Epithelial cell of prostate (primary cell): Measurements from ENCODE around the gene LRIG3.
"Not testable (repeated sequence)": the region's sequence is repeated elsewhere in the genome, so short reads cannot be mapped to it uniquely, and the experiment has no call there.

ENCODE experiments used
- DNase-seq: peaks from one replicate; pipeline ENCODE4 v3.0.0-alpha.2; 2011; ENCODE audit warnings: low read depth, low spot score
- H3K27ac ChIP-seq: fragments of 450-650 bp; 2 replicates; pipeline ENCODE4 v1.5.1; 2017; ENCODE audit warnings: mild to moderate bottlenecking

LRIG3 gene

DNA sequence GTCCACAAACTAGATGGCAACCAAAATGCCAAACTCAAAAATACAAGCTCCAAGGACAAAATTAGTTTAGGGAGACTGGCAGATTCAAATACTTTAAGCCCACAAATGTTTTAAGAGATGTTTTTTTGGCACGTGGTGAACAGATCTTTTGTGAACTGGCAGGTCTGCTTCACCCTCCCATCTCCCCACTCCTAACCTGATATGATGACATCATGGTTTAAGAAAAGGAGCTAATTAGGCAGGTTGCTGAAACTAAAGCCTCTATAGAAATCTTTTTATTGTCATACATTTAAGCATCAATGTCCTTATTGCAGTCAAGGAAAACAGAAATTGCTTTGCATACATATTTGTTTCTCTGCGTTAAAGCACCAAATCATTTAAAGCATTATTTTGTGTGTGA lies 5.8 kb downstream of the LRIG3 start:
- H3K27ac ChIP-seq, result no peak overlapping the region
- DNase-seq, result no peak

DNA sequence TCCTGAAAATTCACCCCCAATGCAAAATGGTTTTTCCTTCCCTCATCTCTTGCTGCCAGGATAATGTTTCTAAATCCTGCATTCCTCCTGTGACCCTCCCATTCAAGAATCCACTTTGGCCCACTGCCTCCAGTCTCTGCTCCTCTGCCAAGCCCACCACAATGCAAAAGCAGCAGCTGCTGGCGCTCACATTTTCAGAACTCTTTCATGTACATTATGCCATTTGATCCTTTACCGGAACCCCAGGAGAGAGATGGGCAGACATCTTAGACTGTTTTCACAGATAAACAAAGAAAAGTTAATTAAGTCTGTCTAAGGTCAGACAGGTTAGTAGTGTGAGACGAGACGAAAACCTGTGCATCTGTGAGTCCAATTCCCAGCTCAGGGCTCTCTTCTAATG lies 12.9 kb downstream of the LRIG3 start:
- no peak for DNase-seq
- peak overlapping the region; percentile 86 for H3K27ac ChIP-seq

DNA sequence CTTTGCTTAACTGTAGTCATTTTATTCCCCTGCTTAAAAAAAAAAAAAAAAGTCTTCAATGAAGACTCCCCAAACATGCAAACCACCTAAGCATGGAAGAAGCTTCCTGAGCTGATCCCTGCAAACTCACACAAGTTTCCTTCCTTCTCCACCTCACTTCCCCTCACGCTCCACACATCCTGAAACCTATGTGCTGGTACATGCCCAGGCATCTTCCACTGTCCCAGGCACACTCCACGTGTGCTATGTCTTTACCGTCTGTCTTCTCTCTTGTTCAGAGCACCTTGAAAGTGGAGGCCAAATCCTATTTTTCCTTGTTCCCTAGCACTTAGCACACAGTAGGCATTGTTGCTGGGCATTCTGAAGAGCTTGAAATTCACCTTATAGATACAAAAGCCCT lies 13.4 kb downstream of the LRIG3 start:
- peak; percentile 53 for DNase-seq
- H3K27ac ChIP-seq, result peak overlapping the region; percentile 86

DNA sequence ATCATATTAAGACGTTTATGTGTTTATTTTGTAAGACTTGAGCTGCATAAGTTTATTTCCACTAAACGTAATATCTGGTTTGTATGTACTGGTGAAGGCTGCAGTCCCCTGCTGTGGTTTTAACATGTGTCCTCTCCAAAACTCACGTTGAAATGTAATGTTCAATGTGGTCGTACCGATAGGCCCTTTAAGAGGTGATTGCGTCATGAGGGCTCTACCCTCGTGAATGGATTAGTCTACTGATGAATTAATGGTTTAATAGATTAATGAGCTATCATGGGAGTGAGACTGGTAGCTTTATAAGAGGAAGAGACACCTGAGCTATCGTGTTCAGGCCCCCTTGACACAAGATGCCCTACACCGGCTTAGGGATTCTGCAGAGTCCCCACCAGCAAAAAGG lies 14.9 kb downstream of the LRIG3 start:
- H3K27ac ChIP-seq, result no peak overlapping the region
- no peak for DNase-seq

DNA sequence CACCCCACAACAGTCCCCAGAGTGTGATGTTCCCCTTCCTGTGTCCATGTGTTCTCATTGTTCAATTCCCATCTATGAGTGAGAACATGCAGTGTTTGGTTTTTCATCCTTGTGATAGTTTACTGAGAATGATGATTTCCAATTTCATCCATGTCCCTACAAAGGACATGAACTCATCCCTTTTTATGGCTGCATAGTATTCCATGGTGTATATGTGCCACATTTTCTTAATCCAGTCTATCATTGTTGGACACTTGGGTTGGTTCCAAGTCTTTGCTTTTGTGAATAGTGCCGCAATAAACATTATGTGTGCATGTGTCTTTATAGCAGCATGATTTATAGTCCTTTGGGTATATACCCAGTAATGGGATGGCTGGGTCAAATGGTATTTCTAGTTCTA lies 17.6 kb downstream of the LRIG3 start:
- not testable (repeated sequence) for H3K27ac ChIP-seq, DNase-seq

DNA sequence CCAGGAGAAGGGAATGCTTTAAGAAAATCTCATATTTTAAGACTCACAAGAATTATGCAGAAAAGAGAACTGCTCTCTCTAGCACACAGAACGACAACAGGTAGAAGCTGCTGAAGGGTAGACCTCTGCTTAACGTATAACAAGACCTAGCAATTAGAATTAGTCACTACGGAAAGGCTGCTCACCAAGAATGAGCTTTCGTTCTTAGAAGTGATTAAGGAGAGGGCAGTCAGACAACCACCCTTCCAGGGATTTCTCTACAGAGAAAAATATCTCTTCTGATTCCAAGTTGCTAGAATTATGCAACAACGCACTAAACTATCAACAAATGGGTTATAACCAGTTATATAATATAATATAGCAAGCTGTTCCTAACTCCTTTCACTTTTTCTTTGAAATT lies 18.6 kb downstream of the LRIG3 start:
- no peak overlapping the region for H3K27ac ChIP-seq
- DNase-seq, result no peak

DNA sequence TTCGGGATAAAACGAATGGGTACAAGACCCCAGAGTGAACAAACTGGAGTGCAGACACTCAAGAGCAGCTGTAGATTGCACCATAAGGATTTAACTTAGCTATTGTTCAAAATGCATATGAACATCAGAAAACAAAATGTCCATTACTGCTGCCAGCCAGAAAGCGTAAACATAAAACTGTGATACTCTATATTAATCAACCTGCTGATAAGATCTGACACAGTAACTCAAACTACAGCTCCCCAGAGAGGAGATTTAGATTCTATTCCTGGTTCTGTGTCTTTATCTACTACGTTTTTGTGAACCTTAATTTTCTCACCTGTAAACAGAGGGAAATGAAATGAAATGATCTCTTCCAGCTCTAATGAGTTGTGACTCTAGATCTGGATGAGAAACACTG lies 22.3 kb downstream of the LRIG3 start:
- H3K27ac ChIP-seq, result no peak overlapping the region
- DNase-seq, result no peak

DNA sequence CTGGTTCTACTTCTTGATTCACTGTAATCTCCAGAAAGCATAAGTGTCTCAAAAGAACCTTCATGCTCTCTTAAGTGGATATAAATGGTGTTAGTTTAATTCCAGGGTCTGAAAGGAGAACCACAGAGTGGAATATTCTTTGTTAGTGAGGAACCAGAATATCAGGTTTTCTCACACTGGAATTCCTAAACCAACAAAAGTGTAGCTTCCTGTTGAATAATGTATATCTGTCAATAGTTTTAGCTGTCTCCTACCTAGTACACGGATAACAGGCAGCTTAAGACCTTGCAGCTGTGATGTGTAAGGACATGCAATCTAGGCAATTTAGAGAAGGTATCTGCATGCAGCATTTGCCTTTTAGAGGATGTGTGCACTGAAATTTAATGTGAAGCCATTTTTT lies 24.0 kb downstream of the LRIG3 start:
- no peak for DNase-seq
- H3K27ac ChIP-seq, result peak overlapping the region; percentile 1

DNA sequence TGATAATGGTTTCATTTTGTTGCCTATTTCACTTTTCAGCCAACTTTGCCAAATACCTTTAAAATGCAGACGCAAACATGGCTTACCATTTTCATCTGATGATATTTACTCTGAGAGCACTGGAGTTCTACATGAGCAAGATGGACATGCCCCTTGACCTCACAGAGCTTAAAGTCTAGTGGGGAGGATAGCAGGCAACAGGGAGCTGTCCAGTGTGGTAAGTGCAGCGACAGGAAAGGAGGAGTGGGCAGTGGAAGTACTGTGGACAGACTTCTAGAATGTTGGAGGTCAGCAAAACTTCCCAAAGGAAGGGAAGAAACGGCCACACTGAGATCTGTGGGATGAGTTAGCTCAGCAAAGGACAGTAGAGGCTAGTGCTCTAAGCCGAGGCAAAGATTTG lies 25.3 kb downstream of the LRIG3 start:
- no peak for DNase-seq
- no peak overlapping the region for H3K27ac ChIP-seq

DNA sequence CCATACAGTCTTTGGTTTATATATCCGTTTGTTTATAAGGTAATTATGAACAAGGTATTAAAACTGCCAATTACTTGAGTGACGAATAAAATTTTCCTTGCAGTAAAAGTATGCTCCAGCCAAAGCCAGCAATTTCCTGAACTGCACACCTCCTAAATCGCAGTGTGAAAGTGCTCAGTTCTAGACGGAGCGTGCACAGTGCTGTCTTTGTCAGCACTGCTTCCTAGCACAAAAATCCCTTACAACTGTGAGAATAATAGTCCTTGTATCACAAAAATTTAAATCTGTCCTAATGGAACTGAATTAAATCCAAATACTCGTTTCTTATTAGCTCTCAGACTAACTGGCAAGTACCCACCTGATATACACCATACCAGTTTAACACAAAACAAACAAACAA lies 26.3 kb downstream of the LRIG3 start:
- H3K27ac ChIP-seq, result no peak overlapping the region
- DNase-seq, result no peak

DNA sequence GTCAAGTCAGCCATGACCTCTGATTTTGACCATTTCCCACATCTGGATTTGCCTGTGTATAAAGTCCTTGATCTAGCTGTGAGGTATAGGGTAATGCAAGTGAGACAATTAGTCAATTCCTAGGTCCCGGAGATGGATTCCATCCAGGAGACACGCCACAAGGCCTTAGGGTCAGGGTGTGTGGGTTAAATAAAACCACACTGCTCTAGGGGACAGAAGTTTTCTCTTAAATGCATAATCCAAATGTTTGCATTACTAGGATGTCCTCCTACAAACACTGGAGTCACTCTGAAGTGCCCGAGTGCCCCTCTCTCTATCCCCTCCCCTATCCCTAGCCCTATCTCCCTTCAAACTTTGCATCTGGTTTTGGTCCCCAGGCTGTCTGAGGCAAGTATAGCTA lies 26.8 kb downstream of the LRIG3 start:
- no peak overlapping the region for H3K27ac ChIP-seq

DNA sequence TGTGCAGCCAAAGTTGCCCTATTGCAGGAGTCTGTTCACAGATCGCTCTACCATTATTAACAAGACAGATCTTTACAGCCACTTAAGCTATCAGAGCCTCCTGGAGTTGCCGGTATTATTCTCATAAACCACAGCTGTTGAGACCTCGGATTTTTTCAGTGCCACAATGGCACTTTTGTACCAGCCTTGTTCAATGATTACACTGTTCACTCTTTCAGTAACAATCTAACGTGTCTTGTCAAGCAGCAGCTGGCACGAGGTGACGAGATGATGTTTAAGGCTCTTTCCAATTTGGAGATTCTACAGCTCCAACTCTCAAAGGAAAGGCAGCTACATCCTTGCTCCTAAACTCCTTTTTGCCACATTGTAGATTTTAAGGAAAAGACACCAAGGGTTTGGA lies 30.7 kb downstream of the LRIG3 start:
- DNase-seq, result no peak
- no peak overlapping the region for H3K27ac ChIP-seq

More for the DNA sequence above, 26.8 kb downstream of the LRIG3 start:
- DNase-seq, result no peak

DNA sequence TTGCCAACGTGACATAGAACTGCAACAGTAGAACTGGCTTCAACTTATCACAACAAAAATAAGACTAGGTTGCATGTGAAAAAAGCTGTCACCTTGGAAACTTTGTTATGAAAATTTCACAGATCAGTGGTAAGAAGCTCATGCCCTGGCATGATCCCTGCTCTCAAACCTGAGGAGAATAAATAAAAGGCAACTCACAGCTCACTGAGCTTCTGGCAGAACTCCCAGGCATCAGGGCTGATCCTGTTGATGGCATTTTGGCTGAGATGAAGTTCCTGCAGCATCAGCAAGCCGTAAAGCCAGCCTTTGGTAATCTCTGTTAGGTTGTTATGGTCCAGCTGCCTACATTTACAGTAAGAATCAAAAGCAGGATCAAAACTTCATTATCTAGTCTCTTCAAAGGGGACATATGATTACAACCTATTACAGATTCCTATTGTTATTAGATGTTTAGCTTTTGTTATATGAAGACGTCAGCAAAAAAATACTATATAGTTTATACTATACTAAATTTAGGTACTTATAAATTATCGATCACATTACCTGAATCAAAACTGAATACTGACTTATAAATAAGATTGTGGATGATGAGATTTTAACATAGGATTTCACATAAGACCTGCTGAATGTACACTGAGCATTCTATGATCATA lies 32.0 kb downstream of the LRIG3 start:
- peak overlapping the region; percentile 42 for H3K27ac ChIP-seq
- DNase-seq, result peak; percentile 37

DNA sequence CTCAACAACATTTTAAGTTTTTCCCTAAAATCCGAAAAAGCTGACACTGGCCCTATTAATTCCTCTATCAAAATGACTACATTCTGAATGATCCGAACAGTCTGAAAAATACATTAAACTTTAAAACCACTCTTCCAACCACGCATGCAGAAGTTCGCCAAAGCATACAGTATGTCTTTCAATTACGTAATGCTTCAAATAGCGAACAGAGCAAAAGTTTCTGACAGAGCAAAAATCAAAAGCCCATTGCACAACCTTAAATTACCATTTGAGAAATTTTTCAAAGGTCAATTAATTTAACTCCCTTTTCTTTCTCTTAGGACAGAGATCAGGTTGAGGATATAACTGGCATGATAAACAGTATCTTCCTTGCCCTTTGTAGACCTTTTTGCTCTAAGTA lies 33.2 kb downstream of the LRIG3 start:
- no peak overlapping the region for H3K27ac ChIP-seq
- DNase-seq, result no peak

DNA sequence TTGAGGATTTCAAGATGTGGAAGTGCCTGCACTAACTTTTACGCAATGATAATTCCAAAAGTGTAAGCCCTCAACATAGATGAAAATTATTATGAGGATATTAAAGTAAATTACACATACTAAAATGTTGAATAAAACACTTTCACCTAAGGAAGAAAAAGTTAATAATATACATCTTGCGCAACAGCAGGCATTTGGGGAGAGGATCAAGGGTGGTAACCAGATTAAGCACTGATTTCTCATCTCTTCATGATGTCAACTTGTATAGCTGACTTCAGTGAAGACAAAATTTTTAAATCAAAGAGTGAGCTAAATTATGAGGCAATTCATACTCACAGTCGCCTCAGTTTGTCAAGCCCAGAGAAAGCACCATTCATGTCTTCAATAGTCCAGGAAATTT lies 33.8 kb downstream of the LRIG3 start:
- no peak overlapping the region for H3K27ac ChIP-seq
- DNase-seq, result no peak

DNA sequence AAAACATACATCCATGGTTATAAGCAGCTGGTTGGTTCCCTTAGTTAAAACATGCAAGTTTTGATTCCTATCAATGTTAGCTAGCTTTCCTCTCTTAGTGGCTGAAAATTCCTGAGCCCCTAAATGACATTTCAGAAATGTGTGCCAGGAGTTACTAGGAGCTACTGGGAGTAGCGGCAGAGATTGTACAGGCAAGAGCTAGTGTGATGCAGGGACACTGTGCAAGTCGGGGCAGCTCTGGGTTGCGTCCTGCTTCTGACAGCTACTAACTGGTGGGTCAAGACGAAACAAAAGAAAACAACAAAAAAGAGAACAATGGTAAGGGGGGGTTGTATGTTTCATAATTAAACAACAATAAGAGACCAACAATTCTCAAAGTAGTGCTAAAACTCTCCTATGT lies 35.4 kb downstream of the LRIG3 start:
- H3K27ac ChIP-seq, result no peak overlapping the region
- DNase-seq, result no peak

DNA sequence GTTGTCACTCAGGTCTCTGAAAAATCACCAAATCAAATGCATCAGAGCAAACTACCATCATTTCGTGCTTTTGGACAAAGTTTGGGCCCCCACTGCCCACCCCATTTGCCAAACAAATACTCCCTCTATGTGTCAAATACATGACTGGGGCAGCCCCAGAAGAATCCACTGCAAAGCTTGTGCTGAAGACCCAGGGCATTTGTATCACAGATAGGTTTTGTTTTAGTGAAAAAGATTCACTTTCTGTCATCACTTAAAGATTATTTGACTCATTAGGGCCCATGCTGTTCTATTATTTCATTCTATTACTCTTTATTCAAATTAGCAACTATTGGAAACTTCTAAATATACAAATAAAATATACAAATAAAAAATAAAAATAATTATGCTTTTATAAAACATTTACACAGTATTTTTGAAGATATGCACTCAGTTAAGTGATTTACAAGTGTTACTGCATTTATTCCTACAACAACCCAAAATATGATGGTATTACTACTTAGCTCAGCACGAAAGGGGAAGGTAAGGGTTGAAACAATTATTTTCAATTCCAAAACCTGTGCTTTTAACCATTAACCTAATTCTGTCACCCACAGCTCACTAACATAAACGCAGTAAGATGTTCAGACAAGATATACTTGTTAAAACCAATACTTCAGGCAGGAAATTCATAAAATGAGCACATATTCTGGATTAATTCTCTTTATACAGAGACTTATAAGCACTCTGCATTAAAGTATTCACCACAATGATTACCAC lies 36.5 kb downstream of the LRIG3 start:
- H3K27ac ChIP-seq, result no peak overlapping the region
- no peak for DNase-seq

DNA sequence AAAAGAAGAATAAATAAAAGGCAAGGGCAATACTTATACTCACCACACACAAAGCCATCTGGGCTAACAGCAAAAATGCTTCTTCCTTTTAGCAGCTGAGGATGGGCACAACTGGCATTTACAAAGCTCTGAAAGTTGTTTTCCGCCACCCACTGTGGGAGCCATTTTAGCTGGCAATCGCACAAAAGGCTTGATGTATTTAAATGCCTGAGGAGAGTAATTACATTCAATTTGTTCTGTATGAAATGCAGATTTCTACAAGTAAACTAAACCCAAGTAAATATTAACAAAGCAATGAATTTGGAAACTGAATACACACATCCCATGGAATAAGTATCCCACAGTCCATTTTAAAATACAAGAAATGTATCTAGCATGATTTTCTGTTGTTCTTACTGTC lies 37.5 kb downstream of the LRIG3 start:
- no peak for DNase-seq
- H3K27ac ChIP-seq, result no peak overlapping the region

DNA sequence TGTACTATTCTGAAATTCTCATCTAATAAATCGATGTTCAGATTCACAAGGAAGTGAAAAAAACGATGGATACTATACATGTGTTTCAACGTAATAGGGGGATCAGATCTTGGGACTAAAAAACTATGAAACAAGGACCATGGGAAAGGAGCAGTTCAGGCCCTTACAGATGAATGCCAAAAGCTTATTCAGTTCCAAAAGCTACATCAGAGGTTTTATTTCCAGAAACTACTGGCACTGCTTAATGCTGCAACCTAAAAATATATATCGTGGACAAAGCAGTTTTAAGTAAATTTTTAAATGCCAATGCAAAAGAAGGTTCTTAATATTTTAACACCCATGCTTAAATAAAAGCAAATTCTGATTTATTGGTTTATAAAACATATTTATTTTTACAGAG lies 38.5 kb downstream of the LRIG3 start:
- H3K27ac ChIP-seq, result no peak overlapping the region
- no peak for DNase-seq

DNA sequence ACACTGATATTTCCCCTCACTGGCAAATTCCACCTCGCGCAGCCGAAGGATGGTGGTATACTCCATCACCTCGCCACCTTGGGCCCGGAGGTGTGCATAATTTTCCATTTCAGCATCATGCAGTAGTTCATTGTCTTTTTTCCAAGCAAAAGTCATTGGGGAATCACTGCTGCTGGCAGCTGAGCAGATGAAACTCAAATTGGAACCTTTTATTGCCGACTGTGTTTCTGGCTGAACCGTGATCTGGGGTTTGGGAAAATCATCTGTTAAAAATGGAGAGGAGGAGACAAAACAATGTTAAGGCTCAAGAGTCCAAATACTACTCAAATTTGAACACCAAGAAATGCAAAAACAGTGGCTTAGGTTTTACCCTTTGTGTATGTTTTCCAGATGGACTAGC lies 39.7 kb downstream of the LRIG3 start:
- no peak for DNase-seq
- no peak overlapping the region for H3K27ac ChIP-seq

DNA sequence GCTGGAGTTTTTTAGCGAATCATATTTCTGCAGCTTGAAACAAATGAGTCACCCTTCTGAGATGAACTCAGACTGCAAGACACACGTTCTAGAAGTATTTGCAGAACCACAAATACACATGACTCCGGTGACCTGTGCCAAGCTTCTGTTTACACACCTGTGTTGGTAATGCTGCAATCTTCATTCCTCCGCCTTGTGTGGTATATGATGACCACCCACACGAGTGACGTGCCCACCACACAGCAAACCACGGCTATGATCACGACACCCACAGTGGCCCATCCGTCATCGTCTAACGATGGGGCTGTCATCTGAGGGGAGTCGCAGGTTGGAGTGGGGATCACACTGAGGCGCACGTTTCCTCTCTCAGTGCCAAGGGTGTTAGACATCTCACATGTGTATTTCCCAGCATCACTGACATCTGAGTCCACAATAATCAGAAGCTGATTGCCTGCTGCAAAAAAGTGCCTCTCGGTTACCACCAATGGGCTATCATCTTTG lies 43.0 kb downstream of the LRIG3 start:
- DNase-seq, result peak; percentile 96
- peak overlapping the region; percentile 22 for H3K27ac ChIP-seq

DNA sequence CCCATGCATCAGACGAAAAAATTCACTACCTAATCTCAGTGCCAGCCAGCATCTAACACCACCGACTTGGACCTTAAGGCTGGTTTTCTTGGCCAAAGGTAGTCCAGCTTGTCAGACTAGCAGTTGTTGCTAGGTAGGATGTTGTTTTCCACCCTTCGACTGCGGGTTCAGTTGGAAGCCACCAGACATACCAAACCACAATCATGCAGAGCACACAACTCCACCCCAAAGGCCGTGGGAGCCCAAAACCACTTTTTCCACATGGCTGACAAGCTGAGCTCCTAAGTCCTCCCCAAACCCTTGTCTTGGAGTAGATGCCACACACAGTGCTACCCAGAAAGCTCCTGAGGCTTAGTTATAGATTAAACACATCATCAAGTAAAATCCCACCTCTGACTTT lies 46.8 kb downstream of the LRIG3 start:
- no peak for DNase-seq

More for the DNA sequence above, 46.8 kb downstream of the LRIG3 start:
- H3K27ac ChIP-seq, result no peak overlapping the region
